ENCODE results near the gene TRERF1. TPM values are rescaled to one million over a fixed set of nuclear protein-coding genes. Genes with fewer than 3 reads are reported as not detected.

Gene TRERF1
- total RNA-seq, 1 donor from 2014 or later: 20.6 TPM

- Histone ChIP-seq H3K36me3 (peaks cover 0 to 26% of the 10 kb centered on the region in 2 donors), H3K4me1 (peaks cover 6% of the 10 kb centered on the region), H3K27ac (no peak overlapping the region), H3K27me3 (no peaks in the 10 kb centered on the region), H3K4me3 (no peak overlapping the region), H3K9me3 (no peaks in the 10 kb centered on the region)
- DNase-seq (ENCODE audit: extremely low spot score in 2 of 2): no peak
- no peak for TF ChIP-seq CTCF (IDR thresholded peaks at IDR 0.05)
- TF ChIP-seq POLR2A (IDR thresholded peaks at IDR 0.05): no peak
- no peak for TF ChIP-seq POLR2AphosphoS5 (IDR thresholded peaks at IDR 0.05; ENCODE audit: insufficient read depth in 1 of 2, low read depth in 1 of 2)
- intact Hi-C loops (cut with DNase I): no loop called here
Measured at GRCh38 chr6:42257614-42258013, 194.1 kb downstream of the TRERF1 start.

- Histone ChIP-seq H3K9me3 (no peaks in the 10 kb centered on the region), H3K27me3 (no peaks in the 10 kb centered on the region), H3K36me3 (peaks cover 0 to 26% of the 10 kb centered on the region in 2 donors), H3K4me3 (no peak overlapping the region), H3K4me1 (peaks cover 12% of the 10 kb centered on the region), H3K27ac (no peak overlapping the region)
- TF ChIP-seq POLR2AphosphoS5 (IDR thresholded peaks at IDR 0.05; ENCODE audit: insufficient read depth in 1 of 2, low read depth in 1 of 2) (no peak), CTCF (IDR thresholded peaks at IDR 0.05) (no peak), POLR2A (IDR thresholded peaks at IDR 0.05) (no peak)
- intact Hi-C loops (cut with DNase I): no loop called here
- DNase-seq (ENCODE audit: extremely low spot score in 2 of 2): no peak
Measured at GRCh38 chr6:42257063-42257462, 194.7 kb downstream of the TRERF1 start.

DNA sequence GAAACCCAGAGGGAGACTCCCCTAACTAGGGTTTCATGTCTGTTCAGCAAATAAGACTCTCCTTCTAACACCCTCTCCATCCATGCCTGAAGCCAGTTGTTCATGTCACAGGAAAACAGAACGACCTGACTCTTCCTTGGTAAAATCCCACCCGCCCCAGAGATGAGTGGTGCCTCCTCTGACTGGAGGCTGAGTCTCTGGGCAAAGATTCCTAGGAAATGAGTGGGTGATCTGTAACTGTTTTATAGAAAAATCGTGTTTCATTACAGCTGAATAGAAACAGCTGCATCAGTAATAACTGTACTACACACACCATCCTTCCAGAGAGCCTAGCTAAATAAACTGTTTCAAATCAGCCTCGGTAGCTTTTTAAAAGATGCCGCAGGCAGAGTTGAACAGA is 196.7 kb downstream of the TRERF1 start:
- no peak for DNase-seq (ENCODE audit: extremely low spot score in 2 of 2)
- H3K27me3 ChIP-seq: no peaks in the 10 kb centered on the region
- TF ChIP-seq POLR2A (IDR thresholded peaks at IDR 0.05) (no peak), POLR2AphosphoS5 (IDR thresholded peaks at IDR 0.05; ENCODE audit: insufficient read depth in 1 of 2, low read depth in 1 of 2) (no peak), CTCF (IDR thresholded peaks at IDR 0.05) (no peak)
- H3K9me3 ChIP-seq: no peaks in the 10 kb centered on the region
- no peak overlapping the region for H3K4me3 ChIP-seq
- peak overlapping the region; percentile 17 for H3K27ac ChIP-seq
- peaks cover 0 to 26% of the 10 kb centered on the region in 2 donors for H3K36me3 ChIP-seq
- H3K4me1 ChIP-seq: peaks cover 22% of the 10 kb centered on the region
- intact Hi-C loops (cut with DNase I): no loop called here

GRCh38 chr6:42254505-42254904 is 197.2 kb downstream of the TRERF1 start:
- Histone ChIP-seq H3K4me1 (peaks cover 23% of the 10 kb centered on the region), H3K9me3 (no peaks in the 10 kb centered on the region), H3K27me3 (no peaks in the 10 kb centered on the region), H3K36me3 (peaks cover 0 to 26% of the 10 kb centered on the region in 2 donors), H3K4me3 (no peak overlapping the region), H3K27ac (no peak overlapping the region)
- TF ChIP-seq POLR2A (IDR thresholded peaks at IDR 0.05) (no peak), POLR2AphosphoS5 (IDR thresholded peaks at IDR 0.05; ENCODE audit: insufficient read depth in 1 of 2, low read depth in 1 of 2) (no peak), CTCF (IDR thresholded peaks at IDR 0.05) (no peak)
- DNase-seq (ENCODE audit: extremely low spot score in 2 of 2): no peak
- intact Hi-C loops (cut with DNase I): no loop called here

- Histone ChIP-seq H3K27me3 (no peaks in the 10 kb centered on the region), H3K4me1 (peaks cover 31% of the 10 kb centered on the region), H3K4me3 (no peak overlapping the region), H3K36me3 (peaks cover 0 to 25% of the 10 kb centered on the region in 2 donors), H3K9me3 (no peaks in the 10 kb centered on the region), H3K27ac (peak overlapping the region; percentile 76)
- no peak for DNase-seq (ENCODE audit: extremely low spot score in 2 of 2)
- TF ChIP-seq POLR2A (IDR thresholded peaks at IDR 0.05) (no peak), POLR2AphosphoS5 (IDR thresholded peaks at IDR 0.05; ENCODE audit: insufficient read depth in 1 of 2, low read depth in 1 of 2) (peak in 1 of 2 donors; percentile 46), CTCF (IDR thresholded peaks at IDR 0.05) (no peak)
- intact Hi-C loops (cut with DNase I): no loop called here
Measured at GRCh38 chr6:42251911-42252637, 199.7 kb downstream of the TRERF1 start.
